ENCODE data around the gene AP4B1.

DNA sequence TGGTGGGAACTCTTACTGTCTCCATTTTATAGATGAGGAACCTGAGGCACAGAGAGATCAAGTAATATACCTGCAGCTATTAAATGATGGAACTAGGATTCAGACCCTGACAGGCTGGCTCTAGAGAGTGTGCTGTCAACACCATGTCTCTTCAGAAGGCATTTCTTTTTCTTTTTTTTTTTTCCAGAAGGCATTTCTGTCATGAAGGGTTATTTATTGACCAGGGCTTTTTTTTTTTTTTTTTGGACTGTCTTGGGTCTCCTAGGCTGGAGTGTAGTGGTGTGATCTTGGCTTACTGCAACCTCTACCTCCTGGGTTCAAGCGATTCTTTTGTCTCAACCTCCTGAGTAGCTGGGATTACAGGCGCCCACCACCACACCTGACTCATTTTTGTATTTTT, 47.1 kb upstream of the AP4B1 start:
- TF ChIP-seq, protein P1, sequence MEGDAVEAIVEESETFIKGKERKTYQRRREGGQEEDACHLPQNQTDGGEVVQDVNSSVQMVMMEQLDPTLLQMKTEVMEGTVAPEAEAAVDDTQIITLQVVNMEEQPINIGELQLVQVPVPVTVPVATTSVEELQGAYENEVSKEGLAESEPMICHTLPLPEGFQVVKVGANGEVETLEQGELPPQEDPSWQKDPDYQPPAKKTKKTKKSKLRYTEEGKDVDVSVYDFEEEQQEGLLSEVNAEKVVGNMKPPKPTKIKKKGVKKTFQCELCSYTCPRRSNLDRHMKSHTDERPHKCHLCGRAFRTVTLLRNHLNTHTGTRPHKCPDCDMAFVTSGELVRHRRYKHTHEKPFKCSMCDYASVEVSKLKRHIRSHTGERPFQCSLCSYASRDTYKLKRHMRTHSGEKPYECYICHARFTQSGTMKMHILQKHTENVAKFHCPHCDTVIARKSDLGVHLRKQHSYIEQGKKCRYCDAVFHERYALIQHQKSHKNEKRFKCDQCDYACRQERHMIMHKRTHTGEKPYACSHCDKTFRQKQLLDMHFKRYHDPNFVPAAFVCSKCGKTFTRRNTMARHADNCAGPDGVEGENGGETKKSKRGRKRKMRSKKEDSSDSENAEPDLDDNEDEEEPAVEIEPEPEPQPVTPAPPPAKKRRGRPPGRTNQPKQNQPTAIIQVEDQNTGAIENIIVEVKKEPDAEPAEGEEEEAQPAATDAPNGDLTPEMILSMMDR (IDR thresholded peaks at IDR 0.05; ENCODE audit: low read length), result no peak
- TF ChIP-seq EZH2 (optimal IDR thresholded peaks at IDR 0.05; ENCODE audit: low read depth, low read length) (no peak), EZH2phosphoT487 (IDR thresholded peaks at IDR 0.05; ENCODE audit: low read length) (no peak)
